GM08714 (cell line): Measurements from ENCODE around the gene LAMA2.

ENCODE experiments used
- H3K4me3 ChIP-seq: fragments of 200-500 bp; sonication (Bioruptor generic); 2 replicates; pipeline ENCODE4 v1.5.1; 2014; ENCODE audit warnings: mild to moderate bottlenecking, low read length, inconsistent platforms
- ZNF274 ChIP-seq: IDR thresholded peaks from 2 replicates; pipeline ENCODE4 v1.6.1; 2012; ENCODE audit warnings: mild to moderate bottlenecking, low read depth, low read length

Gene LAMA2

GRCh38 chr6:129102741-129103140 lies 219.8 kb downstream of the LAMA2 start:
- no peak overlapping the region for H3K4me3 ChIP-seq
- no peak for TF ChIP-seq ZNF274

DNA sequence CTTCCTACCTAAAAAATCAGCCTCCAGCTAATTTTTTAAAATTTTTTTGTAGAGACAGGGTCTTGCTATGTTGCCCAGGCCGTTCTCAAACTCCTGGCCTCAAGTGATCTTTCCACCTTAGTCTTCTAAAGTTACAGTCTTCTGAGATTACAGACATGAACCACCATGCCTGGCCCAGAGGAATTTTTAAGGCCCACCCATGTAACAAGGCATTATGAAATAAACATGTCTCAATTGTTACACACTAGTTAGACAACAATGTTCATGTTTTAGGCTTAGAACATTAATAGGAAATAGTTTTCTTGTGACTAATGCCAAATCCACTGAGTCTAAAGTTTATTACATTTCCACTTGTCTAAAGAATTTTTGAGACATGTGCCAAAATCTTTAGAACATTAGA lies 221.2 kb downstream of the LAMA2 start:
- H3K4me3 ChIP-seq, result no peak overlapping the region
- no peak for TF ChIP-seq ZNF274

DNA sequence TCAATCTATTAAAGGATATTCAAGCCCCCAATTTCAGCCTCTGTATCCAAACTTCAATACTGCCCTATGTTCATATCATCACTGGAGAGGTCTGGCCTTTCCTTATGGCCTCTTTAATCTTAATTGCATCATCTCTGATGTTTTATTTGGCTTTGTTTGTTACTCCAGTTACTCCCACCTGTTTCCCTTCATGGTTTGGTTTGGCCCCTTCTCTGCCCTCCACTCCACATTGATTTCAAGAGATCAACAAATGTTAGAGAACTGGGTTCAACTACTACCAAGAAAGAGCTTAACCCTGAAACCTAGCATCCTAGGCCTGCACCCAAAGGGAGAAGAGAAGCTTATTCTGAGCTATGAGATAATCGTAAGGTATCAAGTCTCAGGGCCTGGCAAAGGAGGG lies 221.6 kb downstream of the LAMA2 start:
- no peak overlapping the region for H3K4me3 ChIP-seq
- no peak for TF ChIP-seq ZNF274

DNA sequence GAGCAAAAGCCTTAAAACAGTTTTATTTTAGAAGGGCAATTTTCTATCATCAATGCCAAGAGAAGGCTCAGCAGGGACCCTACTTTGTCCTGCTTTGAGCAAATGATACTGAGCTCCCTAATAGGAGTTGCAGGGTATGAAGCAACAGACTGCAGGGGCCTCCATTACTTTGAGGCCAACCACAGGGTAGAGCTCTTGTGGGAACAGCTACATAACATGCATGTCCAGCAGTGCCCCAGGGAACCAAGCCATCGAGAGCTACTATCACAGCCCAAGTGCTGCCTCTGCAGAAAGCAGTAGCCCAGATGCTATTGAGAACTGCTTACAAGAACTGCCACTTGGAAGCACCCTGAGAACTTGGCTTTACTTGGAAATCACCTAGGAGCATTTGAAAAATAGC lies 222.1 kb downstream of the LAMA2 start:
- H3K4me3 ChIP-seq, result no peak overlapping the region
- no peak for TF ChIP-seq ZNF274

DNA sequence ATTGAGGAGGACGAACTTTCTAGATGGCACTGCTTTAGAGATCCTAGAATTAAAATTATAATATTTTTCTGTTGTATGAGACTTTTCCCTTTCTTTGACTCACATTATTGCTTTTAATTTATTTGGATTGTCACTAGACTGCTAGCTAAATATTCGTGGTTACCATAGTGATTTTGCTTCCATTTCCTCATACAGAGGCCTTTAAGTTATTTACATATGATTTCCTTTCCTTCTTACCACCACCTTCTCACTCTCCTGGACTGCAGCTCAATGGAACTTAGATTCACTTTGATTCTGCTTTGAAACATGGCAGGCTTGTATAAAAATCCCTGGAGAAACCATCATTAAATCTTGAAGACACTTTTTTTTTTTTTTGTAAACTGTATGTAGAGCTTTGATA lies 222.9 kb downstream of the LAMA2 start:
- no peak overlapping the region for H3K4me3 ChIP-seq
- TF ChIP-seq ZNF274, result no peak

DNA sequence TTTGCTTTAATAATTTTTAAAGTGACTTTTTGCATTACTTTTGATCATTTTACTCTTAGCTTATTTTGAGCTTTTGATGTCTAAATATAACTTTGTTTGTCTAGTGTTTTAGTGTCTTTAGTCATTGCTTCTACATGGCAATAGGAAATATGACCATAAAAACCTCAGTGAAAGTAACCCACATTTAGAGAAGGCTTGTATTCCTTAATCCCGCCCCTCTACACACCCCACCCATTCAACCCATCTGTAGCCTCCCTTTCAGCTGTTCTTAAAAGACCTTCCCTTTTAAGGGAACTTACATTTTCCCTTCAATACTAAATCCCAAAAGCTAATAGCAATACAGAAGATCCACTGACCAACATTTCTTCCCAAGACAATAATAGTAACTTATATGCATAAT lies 225.4 kb downstream of the LAMA2 start:
- no peak for TF ChIP-seq ZNF274
- H3K4me3 ChIP-seq, result no peak overlapping the region

DNA sequence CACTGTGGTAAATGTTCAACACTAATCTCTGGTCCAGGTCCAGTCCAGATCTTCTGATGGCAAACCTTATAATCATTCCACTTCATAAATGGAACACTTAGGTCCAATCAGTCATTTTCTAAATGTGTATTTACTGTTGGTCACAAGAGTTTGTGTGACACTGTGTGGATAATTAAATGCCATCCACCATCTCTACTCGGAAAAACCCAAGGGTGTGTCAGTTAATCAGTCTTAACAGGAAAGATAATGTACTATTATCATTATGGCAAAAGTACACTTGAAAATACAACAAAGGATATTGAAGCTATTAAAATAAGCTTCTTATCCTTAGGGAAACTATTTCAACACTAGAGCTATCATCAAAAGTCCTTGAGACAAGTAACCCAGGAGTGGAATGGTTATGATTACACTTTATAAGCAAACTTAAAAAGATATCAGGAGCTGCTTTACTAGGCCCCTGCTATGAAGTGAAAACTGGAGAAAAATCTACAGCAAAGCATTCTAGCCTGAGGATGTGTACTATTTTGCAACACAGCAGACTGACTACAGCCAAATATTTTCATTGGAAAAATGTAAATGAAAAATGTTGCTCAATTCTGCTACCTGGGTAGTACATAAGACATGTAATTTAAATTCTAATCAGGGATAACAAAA lies 227.9 kb downstream of the LAMA2 start:
- H3K4me3 ChIP-seq, result no peak overlapping the region
- TF ChIP-seq ZNF274, result no peak

DNA sequence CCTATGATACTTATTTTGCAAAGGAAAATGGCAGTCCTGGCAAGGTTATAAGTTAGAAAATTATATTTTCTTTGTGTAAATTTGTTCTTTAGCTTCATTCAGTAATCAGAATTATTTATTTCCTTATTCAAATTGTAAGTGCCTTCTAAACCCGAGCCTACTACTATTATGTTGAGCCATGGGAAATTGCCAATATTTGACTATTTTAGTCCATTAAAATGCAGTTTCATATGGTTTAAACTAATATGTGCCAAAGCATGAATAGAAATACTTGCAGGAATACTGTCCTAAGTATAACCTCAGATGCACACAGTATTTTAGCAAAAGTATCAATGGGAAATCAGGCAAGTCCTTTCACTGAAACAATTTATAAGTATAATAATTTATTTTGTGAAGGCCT lies 228.4 kb downstream of the LAMA2 start:
- H3K4me3 ChIP-seq, result no peak overlapping the region
- no peak for TF ChIP-seq ZNF274

GRCh38 chr6:129111853-129112252 lies 228.9 kb downstream of the LAMA2 start:
- TF ChIP-seq ZNF274, result no peak
- H3K4me3 ChIP-seq, result no peak overlapping the region

GRCh38 chr6:129112591-129112990 lies 229.7 kb downstream of the LAMA2 start:
- TF ChIP-seq ZNF274, result no peak
- no peak overlapping the region for H3K4me3 ChIP-seq

DNA sequence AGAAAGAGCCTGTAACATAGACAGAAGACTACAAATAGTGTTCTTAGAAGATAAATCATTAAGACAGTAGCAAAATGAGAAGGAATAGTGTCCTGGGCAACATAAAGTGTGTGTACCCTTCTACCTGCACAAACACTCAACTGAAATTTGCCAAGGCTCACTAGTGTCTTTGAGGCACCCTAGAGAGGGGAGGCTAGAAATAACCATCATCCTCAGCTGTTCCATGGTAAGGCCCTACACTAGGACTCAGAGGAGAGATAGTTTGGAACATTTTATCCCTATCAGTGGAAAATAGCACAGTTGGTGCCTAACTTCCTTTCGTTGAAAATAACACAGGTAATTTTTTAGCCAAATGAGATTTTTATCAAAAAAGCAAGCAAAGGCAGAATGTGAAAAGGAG lies 230.7 kb downstream of the LAMA2 start:
- no peak overlapping the region for H3K4me3 ChIP-seq
- TF ChIP-seq ZNF274, result no peak

DNA sequence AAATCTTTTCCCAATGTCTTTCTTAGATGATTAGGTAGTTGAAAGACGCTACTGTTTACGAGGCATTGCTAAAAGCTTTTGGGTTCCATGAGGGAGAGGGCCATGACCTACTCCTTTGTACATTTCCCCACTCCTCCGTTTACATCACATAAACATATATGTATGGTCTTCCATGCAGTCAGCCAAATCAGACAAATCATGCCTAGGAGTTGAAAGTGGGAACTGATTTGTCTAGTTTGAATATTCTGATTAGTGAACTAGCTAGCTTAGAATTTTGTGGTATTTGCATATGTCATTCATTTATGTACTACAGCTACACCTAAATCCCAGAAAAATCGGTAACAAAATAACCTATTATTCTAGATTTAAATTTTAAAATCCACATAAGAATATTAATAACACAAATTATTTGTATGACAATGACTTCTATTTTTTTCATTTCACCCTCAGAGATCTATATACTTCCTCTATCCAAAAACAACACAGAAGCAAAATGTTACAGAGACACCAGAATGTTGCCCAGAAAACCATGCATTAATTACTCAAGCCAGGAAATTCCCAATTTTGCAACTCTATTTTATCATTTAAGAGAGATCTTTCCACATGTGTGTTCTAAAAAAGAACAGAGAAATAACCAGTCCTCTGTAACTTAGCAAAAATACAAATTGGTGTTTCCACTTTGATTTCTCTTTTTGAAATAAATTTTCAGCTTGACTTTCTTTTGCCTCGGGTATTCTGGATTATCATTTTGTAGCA lies 231.9 kb downstream of the LAMA2 start:
- no peak overlapping the region for H3K4me3 ChIP-seq
- TF ChIP-seq ZNF274, result no peak

DNA sequence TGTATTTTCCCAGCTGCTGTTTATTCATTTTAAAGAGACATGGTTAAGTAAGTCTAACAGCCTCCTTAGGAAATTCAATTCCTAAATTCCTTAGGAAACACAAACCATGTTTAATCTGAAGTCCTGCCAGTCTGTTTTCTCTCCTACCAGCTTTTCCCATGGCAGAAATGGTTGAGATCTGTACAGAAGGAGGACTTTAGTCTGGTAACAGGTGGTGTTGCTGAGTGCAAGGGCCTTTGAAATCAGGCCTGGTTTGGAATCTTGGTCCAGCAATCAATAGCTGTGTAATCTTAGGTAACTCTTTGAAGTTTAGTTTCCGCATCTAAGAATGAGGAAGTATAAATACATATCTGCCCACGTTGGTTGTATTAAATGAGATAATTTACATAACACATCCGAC lies 232.5 kb downstream of the LAMA2 start:
- TF ChIP-seq ZNF274, result no peak

DNA sequence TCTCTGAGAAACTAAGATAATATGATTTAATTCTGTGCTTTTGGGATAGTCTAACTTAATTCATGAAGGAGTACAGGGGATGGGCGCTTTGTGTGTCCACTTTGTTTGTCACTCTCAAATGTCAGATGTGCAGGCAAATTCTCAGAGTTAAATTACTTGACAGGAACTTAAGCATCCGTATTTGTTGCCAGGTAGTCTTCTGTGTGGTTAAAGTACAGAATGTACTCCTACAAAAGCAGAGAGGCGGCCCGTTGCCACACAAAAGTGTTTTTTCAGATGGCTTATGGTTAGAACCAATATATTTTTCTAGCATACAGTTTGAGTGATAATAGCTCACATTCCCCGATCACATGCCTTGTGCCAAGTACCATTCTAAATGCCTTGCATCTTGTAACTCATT lies 234.4 kb downstream of the LAMA2 start:
- no peak for TF ChIP-seq ZNF274
- H3K4me3 ChIP-seq, result no peak overlapping the region

More for the DNA sequence above, 232.5 kb downstream of the LAMA2 start:
- H3K4me3 ChIP-seq, result no peak overlapping the region

GRCh38 chr6:129120856-129121638 lies 238.1 kb downstream of the LAMA2 start:
- no peak overlapping the region for H3K4me3 ChIP-seq
- no peak for TF ChIP-seq ZNF274
